Measurements from ENCODE around the gene GRB10.
A peak's percentile ranks its signal among the peaks of the same experiment; 100 is the strongest.

Gene GRB10

GRCh38 chr7:50685135-50686065 lies 97.3 kb downstream of the GRB10 start:
- DNase-seq = no peak

GRCh38 chr7:50684713-50685075 lies 98.0 kb downstream of the GRB10 start:
- DNase-seq = no peak

- DNase-seq = no peak
Observed at GRCh38 chr7:50684011-50684712, 98.5 kb downstream of the GRB10 start.

GRCh38 chr7:50682573-50682972 lies 100.1 kb downstream of the GRB10 start:
- no peak for DNase-seq

- no peak for DNase-seq
Observed at GRCh38 chr7:50682079-50682478, 100.6 kb downstream of the GRB10 start.

- no peak for DNase-seq
Observed at GRCh38 chr7:50681432-50682045, 101.2 kb downstream of the GRB10 start.

- DNase-seq = peak; percentile 63
Observed at GRCh38 chr7:50679218-50680007, 103.3 kb downstream of the GRB10 start.

- no peak for DNase-seq
Observed at GRCh38 chr7:50678586-50678985, 104.1 kb downstream of the GRB10 start.

GRCh38 chr7:50677638-50677996 lies 105.1 kb downstream of the GRB10 start:
- no peak for DNase-seq

GRCh38 chr7:50676740-50677637 lies 105.7 kb downstream of the GRB10 start:
- DNase-seq = no peak

GRCh38 chr7:50676079-50676478 lies 106.6 kb downstream of the GRB10 start:
- no peak for DNase-seq

GRCh38 chr7:50674896-50675835 lies 107.5 kb downstream of the GRB10 start:
- DNase-seq = no peak

- no peak for DNase-seq
Observed at GRCh38 chr7:50674299-50674698, 108.4 kb downstream of the GRB10 start.

- no peak for DNase-seq
Observed at GRCh38 chr7:50673096-50673495, 109.6 kb downstream of the GRB10 start.

- no peak for DNase-seq
Observed at GRCh38 chr7:50672045-50672444, 110.7 kb downstream of the GRB10 start.

GRCh38 chr7:50671386-50671785 lies 111.3 kb downstream of the GRB10 start:
- no peak for DNase-seq

- no peak for DNase-seq
Observed at GRCh38 chr7:50669890-50670289, 112.8 kb downstream of the GRB10 start.

- DNase-seq = no peak
Observed at GRCh38 chr7:50667789-50668226, 114.9 kb downstream of the GRB10 start.

- no peak for DNase-seq
Observed at GRCh38 chr7:50667338-50667737, 115.4 kb downstream of the GRB10 start.

- DNase-seq = no peak
Observed at GRCh38 chr7:50666124-50666496, 116.6 kb downstream of the GRB10 start.
